GM23338 (cell line): ENCODE results near the gene SORT1.

Experiments
- TF ChIP-seq, protein P1 (sequence below), 2 experiments: fragments of 200-600 bp in 1 of 2; sonication (generic) in 1 of 2; conservative IDR thresholded peaks; 2 replicates each; pipeline versions ENCODE4 v1.5.1 to v1.6.1; 2016 to 2017; ENCODE audit warnings: antibody characterized with exemption in 2 of 2, low read depth in 2 of 2, mild to moderate bottlenecking in 2 of 2, moderate library complexity in 1 of 2
- TF ChIP-seq, protein P2 (sequence below): IDR thresholded peaks from 2 replicates; pipeline ENCODE4 v1.6.1; 2016; ENCODE audit warnings: antibody characterized with exemption

DNA sequence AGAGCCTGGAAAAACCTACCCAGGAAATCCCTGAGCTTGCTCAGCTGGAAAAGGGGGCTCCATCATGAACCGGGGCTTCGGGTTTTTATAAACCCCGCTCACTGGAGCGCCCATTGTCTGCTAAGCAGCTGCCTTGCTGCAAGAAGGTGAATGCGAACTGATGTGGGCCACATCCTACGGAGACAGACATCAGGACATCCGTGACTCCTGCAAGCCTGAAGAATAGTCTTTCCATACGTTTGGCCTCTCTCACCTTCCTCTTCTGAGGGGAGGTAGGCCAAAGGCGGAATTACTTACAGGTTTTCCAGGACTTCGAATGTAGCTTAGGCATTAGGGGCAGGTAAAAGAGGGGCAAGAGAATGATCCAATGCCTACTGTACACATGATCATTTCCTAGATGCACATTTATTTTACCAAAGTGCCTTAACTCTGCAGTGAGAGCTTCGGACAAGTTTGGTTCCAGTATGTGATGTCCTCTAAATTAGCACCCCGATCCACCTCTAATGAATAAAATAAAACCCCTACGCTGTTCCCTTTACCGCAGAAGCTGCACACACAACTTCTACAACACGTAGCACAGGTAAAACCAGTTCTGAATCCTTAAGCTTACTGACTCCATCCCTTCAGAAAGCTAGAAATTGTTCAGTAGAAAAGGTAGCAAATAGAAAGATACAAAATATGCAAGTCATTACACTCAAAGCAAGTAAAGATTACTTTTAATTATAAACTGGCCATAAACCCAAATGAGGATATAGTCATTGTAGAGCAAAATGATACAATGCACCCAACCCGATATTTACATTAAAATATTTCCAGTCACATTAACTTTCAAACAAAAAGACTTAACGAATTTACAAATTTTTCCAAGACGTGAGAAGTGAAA is 866 bp upstream of the SORT1 start:
- TF ChIP-seq, protein P1, sequence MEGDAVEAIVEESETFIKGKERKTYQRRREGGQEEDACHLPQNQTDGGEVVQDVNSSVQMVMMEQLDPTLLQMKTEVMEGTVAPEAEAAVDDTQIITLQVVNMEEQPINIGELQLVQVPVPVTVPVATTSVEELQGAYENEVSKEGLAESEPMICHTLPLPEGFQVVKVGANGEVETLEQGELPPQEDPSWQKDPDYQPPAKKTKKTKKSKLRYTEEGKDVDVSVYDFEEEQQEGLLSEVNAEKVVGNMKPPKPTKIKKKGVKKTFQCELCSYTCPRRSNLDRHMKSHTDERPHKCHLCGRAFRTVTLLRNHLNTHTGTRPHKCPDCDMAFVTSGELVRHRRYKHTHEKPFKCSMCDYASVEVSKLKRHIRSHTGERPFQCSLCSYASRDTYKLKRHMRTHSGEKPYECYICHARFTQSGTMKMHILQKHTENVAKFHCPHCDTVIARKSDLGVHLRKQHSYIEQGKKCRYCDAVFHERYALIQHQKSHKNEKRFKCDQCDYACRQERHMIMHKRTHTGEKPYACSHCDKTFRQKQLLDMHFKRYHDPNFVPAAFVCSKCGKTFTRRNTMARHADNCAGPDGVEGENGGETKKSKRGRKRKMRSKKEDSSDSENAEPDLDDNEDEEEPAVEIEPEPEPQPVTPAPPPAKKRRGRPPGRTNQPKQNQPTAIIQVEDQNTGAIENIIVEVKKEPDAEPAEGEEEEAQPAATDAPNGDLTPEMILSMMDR (conservative IDR thresholded peaks at IDR 0.05; ENCODE audit: low read depth in 2 of 2) = no peak; a peak in 1 of 4 replicates
- TF ChIP-seq, protein P2, sequence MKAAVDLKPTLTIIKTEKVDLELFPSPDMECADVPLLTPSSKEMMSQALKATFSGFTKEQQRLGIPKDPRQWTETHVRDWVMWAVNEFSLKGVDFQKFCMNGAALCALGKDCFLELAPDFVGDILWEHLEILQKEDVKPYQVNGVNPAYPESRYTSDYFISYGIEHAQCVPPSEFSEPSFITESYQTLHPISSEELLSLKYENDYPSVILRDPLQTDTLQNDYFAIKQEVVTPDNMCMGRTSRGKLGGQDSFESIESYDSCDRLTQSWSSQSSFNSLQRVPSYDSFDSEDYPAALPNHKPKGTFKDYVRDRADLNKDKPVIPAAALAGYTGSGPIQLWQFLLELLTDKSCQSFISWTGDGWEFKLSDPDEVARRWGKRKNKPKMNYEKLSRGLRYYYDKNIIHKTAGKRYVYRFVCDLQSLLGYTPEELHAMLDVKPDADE = no peak
